Measurements from ENCODE around the gene COPS7B.

DNA sequence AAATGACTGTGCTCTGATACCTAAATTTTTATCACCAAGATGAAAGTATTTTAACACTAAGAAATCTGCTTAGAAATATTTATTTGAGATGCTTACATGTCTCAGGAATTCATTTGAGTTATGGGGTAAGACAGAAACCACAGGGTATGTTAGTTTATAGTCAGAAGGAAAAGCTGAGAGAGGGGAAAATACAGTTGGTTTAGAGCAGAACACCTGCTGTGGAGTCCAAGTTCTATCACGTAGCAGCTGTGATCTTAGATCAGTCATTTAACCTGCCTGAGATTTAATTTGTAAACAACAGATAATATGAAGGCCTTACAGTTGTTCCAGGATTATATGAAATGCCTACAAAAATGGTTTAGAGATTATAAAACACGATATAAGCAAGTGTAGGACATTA is 34.2 kb upstream of the COPS7B start:
- TF ChIP-seq GATA3 (IDR thresholded peaks at IDR 0.05; ENCODE audit: low read depth, low read length): no peak
- TF ChIP-seq GATA2 (IDR thresholded peaks at IDR 0.05; ENCODE audit: low read depth, low read length): no peak
